Natural killer cell (primary cell): Measurements from ENCODE around the gene ATP8B3. TPM values are rescaled to one million over a fixed set of nuclear protein-coding genes. Genes with fewer than 3 reads are reported as not detected.

Experiments used
- ATAC-seq, 3 donors: fragments of 150-1000 bp in 2 of 3; fragments of 200-7000 bp in 1 of 3; cut with Tn5 transposase; 1 replicate in 1 of 3; 2 replicates in 2 of 3; pipeline ENCODE4 v1.10.0; 2021; ENCODE audit warnings: mild to moderate bottlenecking in 2 of 3, moderate library complexity in 2 of 3
- DNase-seq, 2 donors: peaks; one replicate each; pipeline versions ENCODE4 v3.0.0 to v3.0.0-alpha.2; 2013 to 2021; ENCODE audit warnings: mixed read lengths in 1 of 2
- H3K27ac ChIP-seq: one replicate; pipeline ENCODE4 v1.5.1; 2013; ENCODE audit warnings: mild to moderate bottlenecking, low read length
- H3K27me3 ChIP-seq: one replicate; pipeline ENCODE4 v1.6.1; 2013; ENCODE audit warnings: low read length; ENCODE audit not compliant: control insufficient read depth, insufficient read depth
- H3K36me3 ChIP-seq: one replicate; pipeline ENCODE4 v1.6.1; 2013; ENCODE audit warnings: low read length; ENCODE audit not compliant: control insufficient read depth, insufficient read depth
- H3K4me1 ChIP-seq: one replicate; pipeline ENCODE4 v1.6.1; 2013; ENCODE audit warnings: low read length; ENCODE audit not compliant: control insufficient read depth, insufficient read depth
- H3K4me3 ChIP-seq: one replicate; pipeline ENCODE4 v1.5.1; 2013; ENCODE audit warnings: low read length
- H3K9me3 ChIP-seq: one replicate; pipeline ENCODE4 v1.6.1; 2013; ENCODE audit warnings: low read length; ENCODE audit not compliant: control insufficient read depth, insufficient read depth
- H3K27ac Mint-ChIP-seq, 2 donors: one replicate each; pipeline ENCODE4 v1.8.0; 2022; ENCODE audit warnings: mild to moderate bottlenecking in 2 of 2, mixed read lengths in 2 of 2, moderate library complexity in 1 of 2
- H3K27me3 Mint-ChIP-seq, 2 donors: one replicate each; pipeline ENCODE4 v1.8.0; 2022; ENCODE audit warnings: low read depth in 2 of 2, mixed read lengths in 2 of 2
- H3K36me3 Mint-ChIP-seq: one replicate; pipeline ENCODE4 v1.8.0; 2022; ENCODE audit warnings: mixed read lengths
- H3K4me1 Mint-ChIP-seq, 2 donors: one replicate each; pipeline ENCODE4 v1.8.0; 2022; ENCODE audit warnings: mixed read lengths in 2 of 2
- H3K4me3 Mint-ChIP-seq: one replicate; pipeline ENCODE4 v1.8.0; 2022; ENCODE audit warnings: mild to moderate bottlenecking, moderate library complexity, mixed read lengths
- H3K9me3 Mint-ChIP-seq, 2 donors: one replicate each; pipeline ENCODE4 v1.8.0; 2022; ENCODE audit warnings: mixed read lengths in 2 of 2
- WGBS: methylation state at CpG from one replicate; pipeline ENCODE4 v1.1.7; 2013; ENCODE audit warnings: missing lambda C conversion rate; ENCODE audit not compliant: insufficient coverage; 5-methylcytosine and 5-hydroxymethylcytosine counted together
- intact Hi-C: fragments of 100-400 bp; cut with micrococcal nuclease; formaldehyde crosslinking; loops from one replicate; pipeline ENCODE4 v1.14.2; 2022
- total RNA-seq, 4 donors: library from RNA; stranded (reverse); fragments of 120-200 nt in 1 of 4; gene quantifications; one replicate each; pipeline versions ENCODE4 v1.2.3 to v1.2.4, GENCODE V29; 2013 to 2022
- TF ChIP-seq, protein P1 (sequence below): fragments of 200-600 bp; IDR thresholded peaks from one replicate; pipeline ENCODE4 v1.8.0; 2022; ENCODE audit warnings: antibody characterized with exemption

The ATP8B3 gene
- total RNA-seq, 3 donors from 2014 or later (not counting 1 experiment from before 2014, with no cell fraction given): 5.3 to 11.5 (median 11.2) TPM

DNA sequence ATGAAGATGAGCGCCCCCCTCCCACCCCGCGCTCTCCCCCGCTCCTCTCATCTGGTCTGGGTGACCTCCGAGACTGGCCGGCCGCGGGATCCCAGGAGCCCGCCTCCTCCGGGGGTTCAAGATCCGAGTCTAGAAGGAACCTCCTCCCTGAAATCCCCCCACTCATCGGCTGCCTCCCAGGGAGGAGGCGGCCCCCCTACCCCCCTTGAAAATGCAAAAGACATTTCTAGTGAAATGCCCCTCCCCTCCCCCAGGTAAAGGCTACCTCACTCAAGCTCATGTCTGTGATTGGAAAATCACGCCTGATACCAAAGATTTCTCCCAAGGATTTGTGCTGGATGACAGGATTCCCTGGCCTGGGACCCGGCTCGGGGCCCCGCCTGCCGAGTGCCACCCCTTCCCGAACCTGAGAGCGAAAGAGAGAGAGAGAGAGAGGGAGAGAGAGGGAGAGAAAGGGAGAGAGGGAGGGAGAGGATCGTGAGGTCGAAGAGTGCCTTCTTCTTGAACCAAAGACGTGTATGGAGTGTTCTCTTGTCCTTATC, 35.4 kb downstream of the ATP8B3 start:
- Mint-ChIP-seq H3K4me1 (no peaks in the 10 kb centered on the region), H3K9me3 (no peaks in the 10 kb centered on the region), H3K27ac (no peak overlapping the region), H3K36me3 (no peaks in the 10 kb centered on the region), H3K27me3 (peaks cover 45 to 54% of the 10 kb centered on the region in 2 donors), H3K4me3 (no peak overlapping the region)
- TF ChIP-seq, protein P1, sequence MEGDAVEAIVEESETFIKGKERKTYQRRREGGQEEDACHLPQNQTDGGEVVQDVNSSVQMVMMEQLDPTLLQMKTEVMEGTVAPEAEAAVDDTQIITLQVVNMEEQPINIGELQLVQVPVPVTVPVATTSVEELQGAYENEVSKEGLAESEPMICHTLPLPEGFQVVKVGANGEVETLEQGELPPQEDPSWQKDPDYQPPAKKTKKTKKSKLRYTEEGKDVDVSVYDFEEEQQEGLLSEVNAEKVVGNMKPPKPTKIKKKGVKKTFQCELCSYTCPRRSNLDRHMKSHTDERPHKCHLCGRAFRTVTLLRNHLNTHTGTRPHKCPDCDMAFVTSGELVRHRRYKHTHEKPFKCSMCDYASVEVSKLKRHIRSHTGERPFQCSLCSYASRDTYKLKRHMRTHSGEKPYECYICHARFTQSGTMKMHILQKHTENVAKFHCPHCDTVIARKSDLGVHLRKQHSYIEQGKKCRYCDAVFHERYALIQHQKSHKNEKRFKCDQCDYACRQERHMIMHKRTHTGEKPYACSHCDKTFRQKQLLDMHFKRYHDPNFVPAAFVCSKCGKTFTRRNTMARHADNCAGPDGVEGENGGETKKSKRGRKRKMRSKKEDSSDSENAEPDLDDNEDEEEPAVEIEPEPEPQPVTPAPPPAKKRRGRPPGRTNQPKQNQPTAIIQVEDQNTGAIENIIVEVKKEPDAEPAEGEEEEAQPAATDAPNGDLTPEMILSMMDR: no peak
- DNase-seq: no peak
- no peak overlapping the region for H3K4me3 ChIP-seq
- peaks cover 7% of the 10 kb centered on the region for H3K9me3 ChIP-seq
- ATAC-seq: no peak
- intact Hi-C loops: no loop called here
- H3K36me3 ChIP-seq: no peaks in the 10 kb centered on the region
- 7% methylated on average over 23 of the region's 23 CpGs for WGBS
- no peak overlapping the region for H3K27ac ChIP-seq
- peaks cover 32% of the 10 kb centered on the region for H3K27me3 ChIP-seq
- H3K4me1 ChIP-seq: no peaks in the 10 kb centered on the region

DNA sequence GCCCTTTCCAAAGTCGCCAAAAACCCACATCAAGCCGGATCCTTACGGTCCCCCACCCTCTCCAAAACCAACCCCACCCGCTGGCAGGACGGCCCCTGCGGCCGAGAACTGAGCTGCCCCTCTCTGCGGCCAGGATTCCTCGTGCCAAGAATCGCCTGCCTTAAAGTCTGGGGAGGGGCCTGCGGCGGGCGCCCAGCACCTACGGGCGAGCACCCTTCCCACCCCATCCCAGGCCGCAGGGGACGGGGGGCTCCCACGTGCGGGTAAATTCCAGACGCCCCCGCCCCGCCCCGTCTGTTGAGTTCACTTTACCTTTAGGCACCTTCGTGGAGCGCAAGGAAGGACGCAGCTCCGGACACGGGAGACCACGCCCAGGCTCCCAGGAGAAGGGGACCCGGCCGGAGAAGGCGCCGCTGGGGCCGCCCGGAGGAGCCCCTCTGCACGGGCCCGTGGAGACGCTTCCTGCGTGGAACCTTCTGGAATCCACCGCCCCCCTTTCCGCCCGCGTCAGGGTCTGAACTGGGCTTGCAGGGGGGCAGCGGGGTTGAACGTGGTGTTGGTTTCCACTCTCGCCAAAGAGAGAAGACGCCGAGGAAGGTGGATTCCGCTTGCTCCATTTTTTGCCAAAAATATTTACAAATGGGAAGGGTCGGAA, 36.0 kb downstream of the ATP8B3 start:
- H3K36me3 Mint-ChIP-seq: peaks cover 4% of the 10 kb centered on the region
- peaks cover 29% of the 10 kb centered on the region for H3K27me3 ChIP-seq
- DNase-seq: no peak
- no peaks in the 10 kb centered on the region for H3K4me1 Mint-ChIP-seq
- H3K36me3 ChIP-seq: no peaks in the 10 kb centered on the region
- H3K4me1 ChIP-seq: no peaks in the 10 kb centered on the region
- intact Hi-C loops: no loop called here
- WGBS: 5% methylated on average over 50 of the region's 50 CpGs
- H3K4me3 Mint-ChIP-seq: no peak overlapping the region
- peaks cover 0 to under 1% of the 10 kb centered on the region in 2 donors for H3K9me3 Mint-ChIP-seq
- H3K27ac Mint-ChIP-seq: no peak overlapping the region
- H3K27me3 Mint-ChIP-seq: peaks cover 51 to 60% of the 10 kb centered on the region in 2 donors
- H3K27ac ChIP-seq: no peak overlapping the region
- no peak overlapping the region for H3K4me3 ChIP-seq
- peaks cover 9% of the 10 kb centered on the region for H3K9me3 ChIP-seq
- TF ChIP-seq, protein P1: no peak
- ATAC-seq: no peak

DNA sequence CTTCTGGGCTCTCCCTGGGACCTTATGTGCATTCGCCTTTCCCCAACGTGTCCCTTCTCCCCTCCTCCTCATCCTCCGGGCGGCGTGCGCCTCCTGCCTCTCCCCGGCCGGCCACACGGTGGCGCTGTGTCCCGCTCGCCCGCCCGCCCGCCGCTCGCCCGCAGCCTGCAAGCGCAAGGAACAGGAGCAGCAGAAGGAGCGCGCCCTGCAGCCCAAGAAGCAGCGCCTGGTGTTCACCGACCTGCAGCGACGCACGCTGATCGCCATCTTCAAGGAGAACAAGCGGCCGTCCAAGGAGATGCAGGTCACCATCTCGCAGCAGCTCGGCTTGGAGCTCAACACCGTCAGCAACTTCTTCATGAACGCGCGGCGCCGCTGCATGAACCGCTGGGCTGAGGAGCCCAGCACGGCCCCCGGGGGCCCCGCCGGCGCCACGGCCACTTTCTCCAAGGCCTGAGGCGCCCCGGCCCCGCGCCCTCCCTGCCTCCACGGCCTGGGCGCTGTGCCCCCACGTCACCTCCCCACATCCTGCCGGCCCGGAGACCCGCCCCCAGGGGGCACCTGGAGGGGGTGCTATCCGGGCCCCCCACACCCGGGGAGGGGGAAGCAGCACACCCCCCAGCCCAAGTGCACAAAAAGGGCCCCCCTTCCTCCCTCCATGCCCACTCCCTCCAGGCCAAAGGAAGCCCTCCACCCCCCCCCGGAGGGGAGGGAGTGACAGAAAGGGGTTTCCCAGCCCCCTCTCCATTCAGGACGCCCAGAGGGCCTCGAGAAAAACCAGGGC, 36.9 kb downstream of the ATP8B3 start:
- 16% methylated on average over 54 of the region's 59 CpGs for WGBS
- no peak for DNase-seq

More for the DNA sequence above, 36.9 kb downstream of the ATP8B3 start:
- no peak for ATAC-seq
- no peak overlapping the region for H3K27ac Mint-ChIP-seq
- H3K4me1 Mint-ChIP-seq: no peaks in the 10 kb centered on the region
- TF ChIP-seq, protein P1: peak; percentile 36
- peaks cover 10% of the 10 kb centered on the region for H3K36me3 Mint-ChIP-seq
- peaks cover 59 to 60% of the 10 kb centered on the region in 2 donors for H3K27me3 Mint-ChIP-seq
- H3K9me3 ChIP-seq: peaks cover 12% of the 10 kb centered on the region
- H3K9me3 Mint-ChIP-seq: peaks cover 2 to 4% of the 10 kb centered on the region in 2 donors
- H3K27ac ChIP-seq: no peak overlapping the region
- H3K4me1 ChIP-seq: no peaks in the 10 kb centered on the region
- peaks cover 29% of the 10 kb centered on the region for H3K27me3 ChIP-seq
- H3K36me3 ChIP-seq: no peaks in the 10 kb centered on the region
- H3K4me3 ChIP-seq: no peak overlapping the region
- intact Hi-C loops: no loop called here
- no peak overlapping the region for H3K4me3 Mint-ChIP-seq
